ENCODE data around the gene PAN2. TPM values are rescaled to one million over a fixed set of nuclear protein-coding genes. Genes with fewer than 3 reads are reported as not detected.
"Not testable (repeated sequence)": the region's sequence is repeated elsewhere in the genome, so short reads cannot be mapped to it uniquely, and the experiment has no call there.

Gene PAN2
- total RNA-seq, 1 experiment from 2014 or later: 11.8 TPM

- no peak for DNase-seq (ENCODE audit: low spot score)
Measured at GRCh38 chr12:56341616-56342015, 7.8 kb upstream of the PAN2 start.

DNA sequence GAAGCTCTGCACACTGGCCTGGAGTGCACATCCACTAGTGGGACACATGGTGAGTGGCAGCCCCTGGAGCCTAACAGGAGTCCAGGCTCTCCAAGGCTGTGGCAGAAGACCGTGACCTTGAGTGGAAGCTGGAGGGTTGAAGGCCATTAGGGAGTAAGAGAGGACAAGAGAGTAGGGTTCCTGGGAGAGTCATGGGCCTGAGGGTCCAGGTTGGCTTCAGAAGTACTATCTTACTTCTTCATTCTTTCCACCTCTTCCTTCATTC, 5.3 kb upstream of the PAN2 start:
- DNase-seq (ENCODE audit: low spot score): no peak

DNA sequence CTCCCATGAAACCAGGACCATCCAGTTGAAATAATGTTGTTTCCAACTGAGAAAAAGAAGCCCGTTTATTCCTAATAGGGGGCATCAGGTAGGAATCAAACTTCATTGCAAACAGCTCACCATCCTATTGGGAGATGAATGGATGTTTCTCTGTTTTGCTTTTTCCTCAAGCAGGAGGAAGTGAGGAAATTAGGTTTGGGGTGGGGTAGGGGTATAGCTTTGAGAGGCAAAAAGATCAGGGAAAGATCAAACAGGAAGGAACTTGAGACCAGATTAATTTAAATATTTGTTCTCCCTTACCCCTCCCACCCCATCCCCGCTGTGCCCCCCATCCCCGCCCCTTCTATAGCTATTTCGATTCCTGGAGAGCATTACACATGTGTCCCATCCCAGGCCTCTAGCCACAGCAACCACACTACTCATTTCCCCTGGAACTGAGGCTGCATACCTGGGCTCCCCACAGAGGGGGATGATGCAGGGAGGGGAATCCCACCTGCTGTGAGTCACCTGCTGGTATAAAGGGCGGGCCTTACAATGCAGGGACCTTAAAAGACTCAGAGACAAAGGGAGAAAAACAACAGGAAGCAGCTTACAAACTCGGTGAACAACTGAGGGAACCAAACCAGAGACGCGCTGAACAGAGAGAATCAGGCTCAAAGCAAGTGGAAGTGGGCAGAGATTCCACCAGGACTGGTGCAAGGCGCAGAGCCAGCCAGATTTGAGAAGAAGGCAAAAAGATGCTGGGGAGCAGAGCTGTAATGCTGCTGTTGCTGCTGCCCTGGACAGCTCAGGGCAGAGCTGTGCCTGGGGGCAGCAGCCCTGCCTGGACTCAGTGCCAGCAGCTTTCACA, 4.7 kb upstream of the PAN2 start, which contains the start of gene IL23A:
Gene IL23A (plus strand): TSS at position 577 of the 850 bp plus-strand sequence. CDS start 161 bp downstream, at position 738.
- DNase-seq (ENCODE audit: low spot score): no peak

- DNase-seq (ENCODE audit: low spot score): no peak
Measured at GRCh38 chr12:56337753-56338251, 4.0 kb upstream of the PAN2 start.

DNA sequence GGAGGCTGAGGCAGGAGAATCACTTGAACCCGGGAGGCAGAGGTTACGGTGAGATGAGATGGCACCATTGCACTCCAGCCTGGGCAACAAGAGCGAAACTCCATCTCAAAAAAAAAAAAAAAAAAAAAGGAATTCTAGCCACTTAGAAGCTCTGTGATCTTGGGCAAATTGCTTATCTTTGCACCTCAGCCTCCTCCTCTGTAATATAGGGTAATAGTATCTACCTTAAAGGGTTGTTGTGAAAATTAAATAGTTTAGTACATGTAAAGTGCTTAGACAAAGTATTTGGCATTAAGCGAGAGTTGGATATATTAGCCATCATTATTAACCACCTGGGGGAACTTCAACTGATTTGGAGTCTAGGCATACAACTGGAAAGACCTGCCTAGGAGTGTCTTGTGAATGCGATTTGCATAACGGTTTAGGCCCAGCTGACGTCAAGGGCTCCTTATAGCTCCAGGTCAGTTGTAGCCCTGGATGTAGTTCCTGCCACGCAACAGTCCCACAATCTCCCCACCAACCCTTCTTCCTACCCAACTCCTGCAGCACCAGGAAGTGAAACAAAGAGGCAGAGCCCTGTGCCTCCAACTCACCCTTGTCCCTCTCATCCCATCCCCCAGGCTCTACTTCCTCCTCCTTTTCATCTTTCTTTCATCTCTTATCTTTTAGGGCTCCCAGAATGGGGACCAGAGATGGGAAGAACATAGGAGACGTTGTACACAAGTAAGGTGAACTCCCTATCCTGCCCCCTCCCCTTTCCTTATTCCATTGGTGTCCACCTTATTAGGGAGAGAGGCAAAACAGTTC, 2.8 kb upstream of the PAN2 start:
- DNase-seq (ENCODE audit: low spot score): no peak

DNA sequence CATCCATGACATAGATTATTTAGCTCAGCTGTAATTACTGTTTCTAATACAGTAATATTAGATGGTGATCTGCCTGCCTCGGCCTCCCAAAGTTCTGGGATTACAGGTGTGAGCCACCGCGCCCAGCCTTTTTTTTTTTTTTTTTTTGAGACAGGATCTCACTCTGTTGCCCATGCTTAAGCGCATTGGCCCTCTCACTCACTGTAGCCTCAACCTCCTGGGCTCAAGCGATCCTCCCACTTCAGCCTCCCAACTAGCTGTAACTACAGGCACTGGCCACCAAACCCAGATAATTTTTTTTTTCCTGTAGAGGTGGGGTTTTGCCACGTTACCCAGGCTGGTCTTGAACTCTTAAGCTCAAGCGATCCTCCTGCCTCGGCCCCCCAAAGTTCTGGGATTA, 1.7 kb upstream of the PAN2 start:
- not testable (repeated sequence) for DNase-seq (ENCODE audit: low spot score)

DNA sequence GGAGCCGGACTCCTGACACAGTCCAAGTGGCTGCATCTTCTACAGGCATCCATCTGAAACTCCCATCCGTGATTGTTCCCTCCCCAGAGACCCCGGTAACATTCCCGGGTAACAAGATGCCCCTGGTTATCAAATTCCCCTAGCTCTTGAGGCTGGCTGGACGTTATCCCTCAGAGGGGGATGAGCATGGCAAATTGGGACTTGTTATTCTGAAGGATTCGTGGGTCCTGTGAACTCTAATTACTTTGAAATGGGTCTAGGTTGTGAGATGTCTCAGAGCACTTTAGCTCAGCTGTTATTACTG, 642 bp upstream of the PAN2 start:
- no peak for DNase-seq (ENCODE audit: low spot score)

GRCh38 chr12:56333197-56333678, 562 bp downstream of the PAN2 start:
- no peak for DNase-seq (ENCODE audit: low spot score)

DNA sequence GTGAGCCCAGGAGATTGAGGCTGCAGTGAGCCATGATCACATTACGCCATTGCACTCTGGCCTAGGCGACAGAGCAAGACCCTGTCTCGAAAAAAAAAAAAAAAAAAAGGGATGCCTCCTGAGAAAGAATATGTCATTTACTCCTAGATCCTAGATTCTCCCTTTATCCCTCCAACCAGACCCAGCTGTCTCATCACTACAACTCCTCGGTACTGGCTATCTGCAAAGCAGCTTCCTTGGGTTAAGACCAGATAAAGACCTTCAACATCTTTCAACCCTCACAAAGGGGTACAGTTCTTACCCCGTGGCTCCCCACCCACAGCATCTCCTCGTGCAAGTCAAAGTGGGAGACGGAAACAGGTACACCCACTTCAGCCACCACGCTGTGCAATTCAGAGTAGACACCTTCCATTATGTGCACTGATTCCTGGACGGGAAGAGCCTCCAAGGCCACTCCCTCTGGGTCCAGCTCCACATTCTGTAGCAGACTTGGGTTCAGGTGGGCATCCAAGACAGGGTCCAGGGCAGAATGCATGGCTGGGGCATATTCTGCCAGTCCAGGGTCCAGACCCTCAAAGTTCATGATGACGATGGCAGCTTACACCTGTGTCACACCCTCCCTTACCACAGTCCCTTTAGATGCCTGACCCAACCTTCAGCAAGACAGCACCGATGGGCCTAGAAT, 1.1 kb downstream of the PAN2 start:
- DNase-seq (ENCODE audit: low spot score): no peak

DNA sequence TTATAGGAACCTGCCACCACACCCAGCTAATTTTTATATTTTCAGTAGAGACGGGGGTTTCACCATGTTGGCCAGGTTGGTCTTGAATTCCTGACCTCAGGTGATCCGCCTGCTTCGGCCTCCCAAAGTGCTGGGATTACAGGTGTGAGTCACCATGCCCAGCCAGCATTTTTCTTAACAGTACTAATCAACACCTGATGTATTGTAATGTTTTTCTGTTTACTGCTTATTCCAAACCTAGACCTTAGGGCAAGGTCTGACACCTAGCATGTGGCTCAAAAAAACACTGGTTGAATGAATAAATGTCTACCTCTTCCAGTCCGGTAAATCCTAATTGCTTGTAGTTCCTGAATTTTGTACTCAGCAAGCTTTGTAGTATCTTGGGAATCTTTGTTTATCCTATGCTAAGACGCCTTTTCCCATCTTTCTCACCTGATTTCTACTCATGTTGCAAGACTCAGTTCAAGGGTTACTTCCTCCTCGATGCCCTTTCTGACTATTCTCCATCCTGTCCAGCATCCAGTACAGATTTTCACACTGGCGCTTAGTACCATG, 2.8 kb downstream of the PAN2 start:
- DNase-seq (ENCODE audit: low spot score): no peak

GRCh38 chr12:56326533-56326932, 7.3 kb downstream of the PAN2 start:
- no peak for DNase-seq (ENCODE audit: low spot score)

- no peak for DNase-seq (ENCODE audit: low spot score)
Measured at GRCh38 chr12:56326126-56326525, 7.7 kb downstream of the PAN2 start.

DNA sequence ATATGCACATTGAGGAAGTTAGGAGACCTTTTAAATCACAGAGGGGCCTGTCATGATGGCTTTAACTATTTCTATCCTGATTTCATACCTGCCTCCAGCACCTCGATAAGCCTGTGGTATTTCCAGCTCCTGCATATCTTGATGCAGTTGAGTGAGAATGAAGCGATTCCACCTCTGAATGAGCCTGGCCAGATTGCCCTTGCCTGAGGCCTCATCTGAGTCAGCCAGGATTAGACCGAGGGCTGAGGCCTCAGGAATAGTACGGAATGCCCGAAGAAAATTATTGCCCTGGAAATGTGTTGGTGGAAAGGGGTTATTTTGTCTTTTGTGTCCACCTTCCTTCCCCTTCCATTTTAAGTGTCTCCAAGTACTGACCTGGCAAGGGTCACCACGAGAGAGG, 9.6 kb downstream of the PAN2 start:
- DNase-seq (ENCODE audit: low spot score): no peak

GRCh38 chr12:56321610-56322009, 12.2 kb downstream of the PAN2 start:
- not testable (repeated sequence) for DNase-seq (ENCODE audit: low spot score)

DNA sequence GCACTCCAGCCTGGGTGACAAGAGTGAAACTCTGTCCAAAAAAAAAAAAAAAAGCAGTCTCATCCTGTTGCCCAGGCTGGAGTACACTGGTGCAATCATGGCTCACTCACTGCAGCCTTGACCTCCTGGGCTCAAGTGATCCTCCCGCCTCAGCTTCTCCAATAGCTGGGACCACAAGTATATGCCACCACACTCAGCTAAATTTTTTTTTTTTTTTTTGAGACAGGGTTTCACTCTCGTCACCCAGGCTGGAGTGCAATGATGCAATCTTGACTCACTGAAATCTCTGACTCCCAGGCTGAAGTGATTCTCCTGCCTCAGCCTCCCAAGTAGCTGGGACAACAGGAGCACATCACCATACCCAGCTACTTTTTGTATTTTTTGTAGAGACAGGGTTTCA, 12.8 kb downstream of the PAN2 start:
- DNase-seq (ENCODE audit: low spot score): no peak

GRCh38 chr12:56317675-56318074, 16.1 kb downstream of the PAN2 start:
- DNase-seq (ENCODE audit: low spot score): no peak

DNA sequence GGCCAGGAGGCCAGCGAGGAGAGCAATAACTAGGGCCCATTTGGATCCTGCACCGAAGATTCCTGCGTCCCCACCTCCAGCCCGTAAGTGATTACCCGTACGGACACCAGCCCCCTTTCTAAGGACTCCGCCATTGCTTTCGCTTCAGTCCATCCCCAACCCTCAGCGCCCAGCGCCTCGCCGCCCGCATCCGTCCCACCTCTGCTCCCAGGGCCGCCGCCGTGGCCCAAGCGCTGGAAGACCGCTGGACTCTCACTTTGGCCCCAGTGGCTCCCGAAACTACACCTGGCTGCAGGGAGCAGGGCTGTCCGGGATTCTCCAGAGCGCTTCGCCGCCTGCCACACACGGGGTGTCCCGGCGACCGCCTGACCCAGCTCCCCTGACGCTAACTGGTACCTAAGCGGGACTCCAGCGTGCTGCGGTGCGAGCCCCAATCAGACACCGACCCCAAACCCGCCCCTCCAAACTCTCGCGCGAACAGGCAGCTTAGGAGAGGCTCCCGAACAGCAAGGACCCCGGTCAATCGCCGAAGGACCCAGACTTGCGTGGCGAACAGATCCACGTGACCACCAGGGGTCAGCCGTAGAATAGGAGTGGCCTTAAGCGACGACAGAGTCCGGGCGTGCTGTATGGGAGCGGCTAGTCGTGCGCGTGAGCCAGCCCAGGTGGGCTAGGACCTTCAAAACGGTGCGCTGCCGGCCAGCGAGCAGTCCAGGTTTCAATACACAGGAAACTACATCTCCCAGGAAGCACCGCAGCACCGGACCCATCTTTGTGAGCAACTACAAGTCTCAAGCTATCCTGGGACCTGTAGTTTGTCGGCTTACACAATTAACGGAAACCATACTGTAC, 18.0 kb downstream of the PAN2 start, which contains the start of gene CNPY2:
Gene CNPY2 (minus strand): TSS at position 367 of the 852 bp plus-strand sequence. CDS start 771 bp downstream, outside the sequence.
- DNase-seq (ENCODE audit: low spot score): peak; percentile 98

- no peak for DNase-seq (ENCODE audit: low spot score)
Measured at GRCh38 chr12:56315249-56315621, 18.6 kb downstream of the PAN2 start.

- no peak for DNase-seq (ENCODE audit: low spot score)
Measured at GRCh38 chr12:56311003-56311402, 22.8 kb downstream of the PAN2 start.

GRCh38 chr12:56308714-56309113, 25.1 kb downstream of the PAN2 start:
- no peak for DNase-seq (ENCODE audit: low spot score)
